Renal pelvis (tissue), 4 donors: ENCODE results near the gene KRTAP10-4. TPM values are rescaled to one million over a fixed set of nuclear protein-coding genes. Genes with fewer than 3 reads are reported as not detected.
"Not testable (repeated sequence)": the region's sequence is repeated elsewhere in the genome, so short reads cannot be mapped to it uniquely, and the experiment has no call there.

ENCODE experiments used
- DNase-seq: peaks from one replicate; pipeline ENCODE4 v3.0.0-alpha.2; 2013
- polyA plus RNA-seq, 3 donors: library from polyadenylated mRNA; unstranded; fragments of 120-200 nt; gene quantifications; one replicate each; pipeline ENCODE4 v1.2.1, GENCODE V29; 2013; ENCODE audit not compliant: insufficient read length in 3 of 3

The KRTAP10-4 gene
- polyA plus RNA-seq, 3 donors = not detected

DNA sequence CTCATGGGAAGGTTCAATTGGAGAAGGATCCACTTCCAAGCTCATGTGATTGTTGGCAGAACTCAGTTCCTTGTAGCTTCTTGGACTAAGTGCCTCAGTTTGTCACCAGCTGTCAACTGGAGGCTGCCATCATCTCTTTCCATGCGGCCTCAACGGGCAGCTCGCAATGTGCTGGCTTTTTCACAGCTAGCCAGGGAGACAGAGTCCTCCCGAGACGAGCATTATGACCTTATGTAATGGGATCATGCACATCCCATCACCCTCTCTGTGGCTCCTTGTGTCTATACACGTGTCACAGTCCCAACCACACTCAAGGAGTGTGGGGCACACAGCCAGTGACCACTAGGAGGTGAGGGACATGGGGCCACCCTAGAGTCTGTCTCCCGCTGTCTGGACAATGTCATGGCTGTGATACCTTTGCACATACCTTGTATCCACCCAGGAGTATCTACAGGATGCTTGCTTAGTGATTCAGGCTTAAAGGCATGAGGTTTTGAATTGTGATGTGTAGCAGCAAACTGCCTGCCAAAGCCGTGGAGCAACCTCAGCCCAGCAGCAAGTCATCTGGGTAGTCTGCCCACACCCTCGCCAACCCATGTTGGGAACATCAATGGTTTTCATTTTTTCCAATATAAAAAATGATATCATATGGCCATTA, 22.7 kb downstream of the KRTAP10-4 start:
- DNase-seq = no peak

DNA sequence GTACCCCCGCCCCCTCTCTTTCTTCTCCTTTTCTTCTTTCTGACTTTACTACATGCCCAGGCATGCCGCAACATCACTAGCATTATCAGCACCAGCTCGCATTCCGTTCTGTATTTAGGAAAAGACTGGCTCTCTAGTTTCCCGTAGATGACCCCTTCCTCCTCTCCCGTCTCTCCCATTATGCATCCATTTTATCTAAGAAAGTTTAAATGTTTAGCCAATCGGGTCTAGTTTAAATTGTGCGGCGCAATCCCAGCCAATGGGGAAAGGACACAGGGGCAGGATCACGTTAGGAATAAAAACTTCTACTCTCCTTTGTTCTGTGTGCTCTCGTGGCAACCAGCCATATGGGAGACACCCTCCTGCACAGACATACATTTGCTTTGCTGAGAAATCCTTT, 24.5 kb downstream of the KRTAP10-4 start:
- DNase-seq = no peak

GRCh38 chr21:44599264-44600029, 25.9 kb downstream of the KRTAP10-4 start:
- DNase-seq = no peak

DNA sequence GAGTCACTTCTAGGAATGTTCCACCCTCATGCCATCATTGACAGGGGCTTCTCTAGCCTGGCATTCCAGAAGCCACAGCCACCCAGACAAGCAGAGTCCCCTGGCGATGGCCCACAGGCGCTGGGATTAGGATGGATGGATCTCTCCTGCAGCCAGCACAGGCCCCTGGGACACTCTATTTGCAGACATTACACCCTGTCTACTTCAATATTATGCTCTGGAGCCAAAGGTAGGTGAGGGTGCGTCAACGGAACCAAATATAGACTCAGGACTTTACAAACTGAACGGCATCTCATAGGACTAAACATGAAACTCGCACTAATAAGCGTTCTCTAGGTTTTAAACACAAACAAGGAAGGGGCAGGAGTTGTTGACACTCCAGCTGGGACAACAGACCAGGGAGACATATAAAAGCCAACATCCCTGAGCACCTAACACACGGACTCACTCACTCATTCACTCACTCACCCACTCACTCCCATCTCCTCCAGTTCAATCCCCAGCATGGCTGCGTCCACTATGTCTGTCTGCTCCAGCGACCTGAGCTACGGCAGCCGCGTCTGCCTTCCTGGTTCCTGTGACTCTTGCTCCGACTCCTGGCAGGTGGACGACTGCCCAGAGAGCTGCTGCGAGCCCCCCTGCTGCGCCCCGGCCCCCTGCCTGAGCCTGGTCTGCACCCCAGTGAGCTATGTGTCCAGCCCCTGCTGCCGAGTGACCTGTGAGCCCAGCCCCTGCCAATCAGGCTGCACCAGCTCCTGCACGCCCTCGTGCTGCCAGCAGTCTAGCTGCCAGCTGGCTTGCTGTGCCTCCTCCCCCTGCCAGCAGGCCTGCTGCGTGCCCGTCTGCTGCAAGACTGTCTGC, 26.8 kb downstream of the KRTAP10-4 start, which contains the start of gene KRTAP10-7:
Gene KRTAP10-7 (plus strand): TSS at position 480 of the 861 bp plus-strand sequence. CDS start 25 bp downstream, at position 505.
- not testable (repeated sequence) for DNase-seq

GRCh38 chr21:44601091-44601490, 27.6 kb downstream of the KRTAP10-4 start:
- not testable (repeated sequence) for DNase-seq

DNA sequence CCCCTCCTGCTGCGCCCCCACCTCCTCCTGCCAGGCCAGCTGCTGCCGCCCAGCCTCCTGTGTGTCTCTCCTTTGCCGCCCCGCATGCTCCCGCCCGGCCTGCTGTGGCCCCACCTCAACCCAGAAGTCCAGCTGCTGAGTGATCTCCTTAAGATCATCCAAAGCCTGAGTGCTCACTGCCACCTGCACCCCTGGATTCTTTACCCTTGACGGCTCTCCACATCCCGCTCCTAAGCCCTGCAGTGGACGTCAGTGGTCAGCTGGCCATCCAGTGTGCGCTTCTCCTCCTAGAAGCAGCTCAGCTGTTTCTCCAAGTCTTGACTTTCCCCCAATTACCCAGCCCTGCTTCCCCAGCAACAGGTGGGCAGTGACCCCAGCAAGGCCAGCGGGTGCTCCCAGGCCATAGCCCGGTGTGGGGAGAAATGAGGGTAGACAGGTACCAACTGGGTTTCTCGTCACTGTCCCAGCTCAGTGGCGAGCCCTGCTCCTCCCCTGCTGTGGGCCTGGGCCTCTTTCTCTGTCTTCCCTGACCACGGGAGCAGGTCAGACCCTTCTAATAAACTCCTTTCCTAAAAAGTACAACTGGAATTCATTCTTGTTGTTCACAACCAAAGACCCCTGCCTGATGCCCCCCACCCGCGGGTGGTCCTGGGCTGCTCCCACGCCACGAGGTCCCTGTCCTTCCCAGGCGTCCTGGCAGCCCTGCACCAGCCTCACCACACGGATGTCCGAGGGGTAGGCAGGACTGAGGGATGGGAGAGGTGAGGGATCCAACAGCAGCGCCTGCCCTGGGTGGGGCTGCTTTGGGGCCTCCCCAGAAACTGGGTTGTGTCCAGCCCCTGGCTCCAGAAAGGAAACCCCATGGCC, 28.3 kb downstream of the KRTAP10-4 start:
- no peak for DNase-seq

DNA sequence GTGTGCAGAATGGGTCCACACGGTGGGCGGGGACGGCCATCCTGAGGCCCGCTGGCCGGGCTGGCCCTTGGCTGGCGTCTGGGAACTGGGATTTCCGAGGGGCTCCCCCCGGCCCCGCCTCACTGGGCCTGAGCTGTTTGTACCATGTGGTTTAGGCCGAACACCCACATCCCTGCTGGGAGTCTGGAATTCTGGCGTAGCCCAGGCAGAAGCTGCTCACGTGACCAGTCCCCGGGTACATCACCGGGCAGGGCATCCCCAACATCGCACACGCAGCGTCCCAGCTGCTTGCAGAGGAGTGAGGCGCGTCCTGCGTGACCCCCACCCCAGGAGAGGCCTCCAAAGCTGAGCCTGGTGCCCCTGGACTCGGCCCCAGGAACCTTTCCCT, 28.9 kb downstream of the KRTAP10-4 start:
- DNase-seq = no peak

DNA sequence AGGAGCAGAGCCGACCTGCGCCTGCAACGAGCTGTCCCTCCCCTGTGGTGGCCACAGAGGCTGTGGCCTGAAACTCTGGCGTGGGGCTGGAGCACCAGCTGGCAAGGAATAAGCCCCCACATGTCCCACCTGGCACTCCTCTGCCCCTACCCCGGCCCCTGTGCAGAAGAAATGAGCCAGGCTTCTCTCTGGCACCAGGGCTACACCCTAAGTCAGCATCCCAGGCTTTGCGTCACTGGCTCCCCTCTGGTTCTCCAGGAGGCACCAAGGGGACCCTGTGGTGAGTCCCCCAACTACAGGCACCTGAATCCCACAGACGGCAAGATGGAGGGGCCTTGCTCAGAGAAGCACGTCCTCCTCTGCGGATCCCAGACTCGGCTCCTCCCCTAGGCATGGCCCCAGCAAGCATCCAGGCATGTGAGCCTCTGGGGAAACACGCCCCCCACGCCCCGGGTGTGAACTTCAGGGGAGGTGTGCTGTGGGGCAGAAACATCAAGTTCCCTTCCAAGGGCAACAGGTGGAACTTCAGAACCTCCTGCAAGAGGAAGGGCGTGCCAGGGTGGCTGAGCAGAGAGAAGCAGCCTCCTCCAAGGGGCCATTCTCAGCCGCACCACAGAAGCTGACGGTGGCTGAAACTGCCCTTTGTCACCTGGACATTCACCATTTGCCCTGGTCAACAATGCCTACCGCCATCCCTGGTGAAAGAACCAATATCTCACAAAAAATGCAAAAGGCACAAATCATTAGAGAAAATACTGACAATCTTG, 29.8 kb downstream of the KRTAP10-4 start:
- DNase-seq = no peak

DNA sequence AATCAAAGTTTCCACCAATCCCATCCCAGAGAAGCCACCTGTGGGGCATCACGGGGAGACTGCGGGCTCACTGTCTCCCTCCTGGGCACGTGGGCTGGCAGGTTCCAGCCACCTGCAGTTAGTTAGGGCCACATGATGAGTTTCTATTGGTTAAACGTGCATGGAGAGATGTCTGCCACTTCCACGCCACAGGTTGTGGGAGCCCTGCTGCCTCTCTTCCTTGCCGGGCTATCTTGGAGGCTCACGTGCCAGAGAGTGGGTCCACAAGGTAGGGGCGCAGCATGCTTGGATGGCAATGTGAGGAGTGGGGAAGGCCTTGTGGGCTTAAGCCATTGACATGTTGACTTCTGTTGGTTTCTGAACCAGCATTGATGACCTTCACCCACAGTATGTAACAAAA, 30.4 kb downstream of the KRTAP10-4 start:
- no peak for DNase-seq

- DNase-seq = no peak
Measured at GRCh38 chr21:44606495-44606894, 33.0 kb downstream of the KRTAP10-4 start.

- no peak for DNase-seq
Measured at GRCh38 chr21:44609193-44609592, 35.7 kb downstream of the KRTAP10-4 start.

DNA sequence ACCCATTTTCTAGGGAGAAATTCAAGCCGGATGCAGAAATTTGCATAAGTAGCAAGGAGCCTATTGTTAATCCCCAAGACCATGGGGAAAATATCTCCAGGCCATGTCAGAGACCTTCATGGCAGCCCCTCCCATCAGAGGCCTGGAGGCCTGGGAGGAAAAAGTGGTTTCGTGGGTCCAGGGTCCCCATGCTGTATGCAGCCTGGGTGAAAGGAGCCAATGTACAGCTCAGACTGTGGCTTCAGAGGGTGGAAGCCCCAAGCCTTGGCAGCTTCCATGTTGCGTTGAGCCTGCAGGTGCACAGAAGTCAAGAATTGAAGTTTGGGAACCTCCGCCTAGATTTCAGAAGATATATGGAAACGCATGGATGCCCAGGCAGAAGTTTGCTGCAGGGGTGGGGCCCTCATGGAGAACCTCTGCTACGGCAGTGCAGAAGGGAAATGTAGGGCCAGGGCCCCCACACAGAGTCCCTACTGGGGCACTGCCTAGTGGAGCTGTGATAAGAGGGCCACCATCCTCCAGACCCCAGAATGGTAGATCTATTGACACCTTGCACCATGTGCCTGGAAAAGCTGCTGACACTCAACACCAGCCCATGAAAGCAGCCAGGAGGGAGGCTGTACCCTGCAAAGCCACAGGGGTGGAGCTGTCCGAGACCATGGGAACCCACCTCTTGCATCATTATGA, 36.8 kb downstream of the KRTAP10-4 start:
- DNase-seq = not testable (repeated sequence)

- no peak for DNase-seq
Measured at GRCh38 chr21:44611551-44611950, 38.0 kb downstream of the KRTAP10-4 start.

DNA sequence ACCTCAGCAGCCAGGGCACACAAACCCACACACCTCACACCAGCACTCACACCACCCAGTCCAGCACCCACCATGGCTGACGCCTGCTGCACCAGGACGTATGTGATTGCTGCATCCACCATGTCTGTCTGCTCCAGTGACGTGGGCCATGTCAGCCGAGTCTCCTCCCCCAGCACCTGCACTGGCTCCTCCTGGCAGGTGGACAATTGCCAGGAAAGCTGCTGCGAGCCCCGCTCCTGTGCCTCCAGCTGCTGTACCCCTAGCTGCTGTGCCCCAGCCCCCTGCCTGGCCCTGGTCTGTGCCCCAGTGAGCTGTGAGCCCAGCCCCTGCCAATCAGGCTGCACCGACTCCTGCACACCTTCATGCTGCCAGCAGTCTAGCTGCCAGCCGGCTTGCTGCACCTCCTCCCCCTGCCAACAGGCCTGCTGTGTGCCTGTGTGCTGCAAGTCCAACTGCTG, 38.5 kb downstream of the KRTAP10-4 start, which contains the start of gene KRTAP10-8:
Gene KRTAP10-8 (plus strand): TSS at position 51 of the 458 bp plus-strand sequence. CDS start 22 bp downstream, at position 73.
- no peak for DNase-seq

DNA sequence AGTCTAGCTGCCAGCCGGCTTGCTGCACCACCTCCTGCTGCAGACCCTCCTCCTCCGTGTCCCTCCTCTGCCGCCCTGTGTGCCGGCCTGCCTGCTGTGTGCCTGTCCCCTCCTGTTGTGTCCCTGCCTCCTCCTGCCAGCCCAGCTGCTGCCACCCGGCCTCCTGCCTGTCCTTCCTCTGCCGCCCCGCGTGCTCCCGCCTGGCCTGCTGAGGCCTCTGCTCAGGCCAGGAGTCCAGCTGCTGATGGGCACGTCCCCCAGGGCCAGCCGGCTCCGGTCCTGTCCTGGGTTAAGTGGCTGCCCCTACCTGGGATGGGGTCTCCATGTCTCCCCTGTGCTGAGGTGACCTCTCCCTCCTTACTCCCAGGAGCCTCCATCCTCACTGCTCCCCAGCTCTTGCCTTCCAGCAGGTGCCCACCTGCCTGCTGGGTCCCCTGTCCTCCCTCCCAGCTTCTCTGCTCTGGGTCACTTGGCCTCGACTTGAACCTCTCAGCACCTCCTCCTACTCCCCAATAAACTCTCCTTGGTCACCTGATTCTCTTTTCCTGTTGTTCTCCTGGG, 39.2 kb downstream of the KRTAP10-4 start:
- no peak for DNase-seq

DNA sequence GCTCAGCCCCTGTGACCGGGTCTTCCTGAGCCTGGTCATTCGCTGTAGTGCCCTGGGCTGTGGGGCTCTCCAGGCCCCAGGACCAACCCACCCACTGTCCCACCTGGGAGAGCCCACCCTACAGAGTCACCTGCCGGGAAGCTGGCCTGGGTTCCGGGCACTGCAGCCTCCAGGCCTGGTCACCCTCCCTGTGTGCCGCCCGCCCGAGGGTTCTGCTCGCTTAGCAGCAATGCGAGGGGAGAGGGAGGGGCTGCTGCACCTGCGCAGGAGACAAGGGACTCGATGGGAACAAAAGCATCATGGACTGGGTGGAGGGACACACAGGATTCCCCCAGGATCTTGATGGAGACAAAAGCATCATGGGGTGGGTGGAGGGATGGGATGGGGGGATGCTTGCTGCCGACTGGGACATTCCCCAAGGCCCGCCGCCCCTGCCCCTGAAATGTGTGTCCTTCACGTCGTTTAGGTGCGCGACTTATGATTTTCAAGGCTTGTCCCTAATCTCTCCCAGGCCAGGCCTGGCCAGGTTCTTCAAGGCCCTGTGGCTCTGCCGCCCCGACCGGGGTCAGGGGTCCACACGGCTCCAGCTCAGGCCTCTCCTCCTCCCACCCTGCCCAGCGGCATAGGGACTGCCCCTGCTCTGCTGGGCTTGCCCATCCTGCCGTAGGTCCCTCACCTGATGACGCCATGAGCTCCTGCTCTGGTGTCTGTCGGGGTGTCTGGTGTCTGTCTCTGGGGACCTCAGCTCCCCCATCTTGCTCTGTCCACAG, 40.0 kb downstream of the KRTAP10-4 start:
- no peak for DNase-seq

GRCh38 chr21:44614161-44614631, 40.7 kb downstream of the KRTAP10-4 start:
- DNase-seq = no peak

- DNase-seq = no peak
Measured at GRCh38 chr21:44614961-44615391, 41.4 kb downstream of the KRTAP10-4 start.
